Activated B cell treated with CpG ODN at 0.5 μM for 24 hours (primary cell): Measurements from ENCODE around the gene BASP1. TPM values are rescaled to one million over a fixed set of nuclear protein-coding genes. Genes with fewer than 3 reads are reported as not detected.

Source experiments
- ATAC-seq: fragments of 200-7000 bp; cut with Tn5 transposase; one replicate; pipeline ENCODE4 v1.10.0; 2021; ENCODE audit warnings: low read depth, mild to moderate bottlenecking, moderate library complexity
- CTCF ChIA-PET: fragments of 350-600 bp; sonication (Branson Sonifier 250); formaldehyde crosslinking; loops from one replicate; lab custom pipeline; 2021; ENCODE audit warnings: antibody characterized with exemption; lab: Charles Lee
- POLR2A ChIA-PET: fragments of 350-600 bp; sonication (Branson Sonifier 250); formaldehyde crosslinking; loops from one replicate; lab custom pipeline; 2021; ENCODE audit warnings: antibody characterized with exemption; lab: Charles Lee
- DNase-seq: peaks from one replicate; pipeline ENCODE4 v3.0.0; 2022
- H3K27ac Mint-ChIP-seq: one replicate; pipeline ENCODE4 v1.8.0; 2020; ENCODE audit warnings: mixed read lengths
- H3K27me3 Mint-ChIP-seq: one replicate; pipeline ENCODE4 v1.8.0; 2021; ENCODE audit warnings: mixed read lengths
- H3K36me3 Mint-ChIP-seq: one replicate; pipeline ENCODE4 v1.8.0; 2021; ENCODE audit warnings: low read depth, mixed read lengths
- H3K4me1 Mint-ChIP-seq: one replicate; pipeline ENCODE4 v1.8.0; 2021; ENCODE audit warnings: mixed read lengths
- H3K4me3 Mint-ChIP-seq: one replicate; pipeline ENCODE4 v1.8.0; 2020; ENCODE audit warnings: mild to moderate bottlenecking, mixed read lengths
- H3K9me3 Mint-ChIP-seq: one replicate; pipeline ENCODE4 v1.8.0; 2020; ENCODE audit warnings: mixed read lengths
- intact Hi-C: fragments of 100-400 bp; cut with micrococcal nuclease; formaldehyde crosslinking; loops from one replicate; pipeline ENCODE4 v1.15.1; 2024
- total RNA-seq: library from RNA; stranded (reverse); gene quantifications from 2 replicates; pipeline ENCODE4 v1.2.3, GENCODE V29; 2022
- TF ChIP-seq, protein P1 (sequence below): fragments of 200-600 bp; IDR thresholded peaks from one replicate; pipeline ENCODE4 v1.8.0; 2022; ENCODE audit warnings: antibody characterized with exemption, mild to moderate bottlenecking

The BASP1 gene
- total RNA-seq, 1 donor from 2014 or later = 316 TPM

DNA sequence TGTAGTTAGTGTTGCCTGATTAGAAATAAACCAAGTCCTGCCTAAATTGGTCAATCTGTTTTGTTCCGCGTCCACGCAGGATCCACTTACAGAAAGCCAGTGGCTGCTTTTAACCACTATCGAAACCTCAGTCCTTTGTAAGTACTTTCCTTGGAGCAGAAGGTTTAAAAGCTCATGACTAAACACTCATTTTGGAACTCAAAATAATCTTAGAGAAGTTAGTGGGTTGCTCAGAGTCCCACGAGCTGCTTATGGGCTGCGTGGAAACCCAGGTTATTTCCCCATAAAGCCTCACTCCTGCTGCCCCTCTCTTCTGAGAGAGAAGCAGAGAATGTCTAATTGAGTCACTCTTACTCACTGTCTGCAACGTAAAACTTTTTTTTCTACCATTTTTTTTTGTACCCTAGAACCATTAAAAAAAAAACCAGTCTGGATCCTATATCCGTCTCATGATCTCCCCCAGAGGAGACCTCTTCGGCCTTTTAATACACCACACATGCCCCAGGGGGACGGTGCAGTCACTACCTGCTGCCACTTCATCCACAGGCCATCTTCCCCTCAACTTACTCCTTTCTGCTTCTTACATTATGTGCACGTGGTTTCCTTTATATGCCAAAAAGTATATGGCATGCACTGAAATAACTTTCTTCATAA is 7.6 kb downstream of the BASP1 start:
- ChIA-PET CTCF (interaction anchor here (1.5 to 2.3 kb wide), 2 partner anchors 9 to 33 kb away, joined by 5 to 13 read pairs; no protein-coding TSS in a partner anchor), POLR2A (interaction anchor here (0.7 to 5.9 kb wide), 17 partner anchors 9 to 447 kb away, joined by 3 to 77 read pairs (median 5); partner anchors contain the start of genes BASP1 and MYO10)
- H3K4me1 Mint-ChIP-seq = peaks cover 96% of the 10 kb centered on the region
- intact Hi-C loops = loop anchor here (1.0 to 2.0 kb wide), 6 partner anchors 8 to 57 kb away; partner anchors contain the start of gene BASP1
- no peaks in the 10 kb centered on the region for H3K9me3 Mint-ChIP-seq
- H3K27ac Mint-ChIP-seq = peak overlapping the region; percentile 90
- peaks cover 67% of the 10 kb centered on the region for H3K36me3 Mint-ChIP-seq
- no peak for DNase-seq
- TF ChIP-seq, protein P1, sequence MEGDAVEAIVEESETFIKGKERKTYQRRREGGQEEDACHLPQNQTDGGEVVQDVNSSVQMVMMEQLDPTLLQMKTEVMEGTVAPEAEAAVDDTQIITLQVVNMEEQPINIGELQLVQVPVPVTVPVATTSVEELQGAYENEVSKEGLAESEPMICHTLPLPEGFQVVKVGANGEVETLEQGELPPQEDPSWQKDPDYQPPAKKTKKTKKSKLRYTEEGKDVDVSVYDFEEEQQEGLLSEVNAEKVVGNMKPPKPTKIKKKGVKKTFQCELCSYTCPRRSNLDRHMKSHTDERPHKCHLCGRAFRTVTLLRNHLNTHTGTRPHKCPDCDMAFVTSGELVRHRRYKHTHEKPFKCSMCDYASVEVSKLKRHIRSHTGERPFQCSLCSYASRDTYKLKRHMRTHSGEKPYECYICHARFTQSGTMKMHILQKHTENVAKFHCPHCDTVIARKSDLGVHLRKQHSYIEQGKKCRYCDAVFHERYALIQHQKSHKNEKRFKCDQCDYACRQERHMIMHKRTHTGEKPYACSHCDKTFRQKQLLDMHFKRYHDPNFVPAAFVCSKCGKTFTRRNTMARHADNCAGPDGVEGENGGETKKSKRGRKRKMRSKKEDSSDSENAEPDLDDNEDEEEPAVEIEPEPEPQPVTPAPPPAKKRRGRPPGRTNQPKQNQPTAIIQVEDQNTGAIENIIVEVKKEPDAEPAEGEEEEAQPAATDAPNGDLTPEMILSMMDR = no peak
- no peaks in the 10 kb centered on the region for H3K27me3 Mint-ChIP-seq
- ATAC-seq = peak; percentile 85
- H3K4me3 Mint-ChIP-seq = peak overlapping the region; percentile 73

GRCh38 chr5:17225520-17225919 is 8.1 kb downstream of the BASP1 start:
- ChIA-PET CTCF (interaction anchor here (1.5 to 2.3 kb wide), 2 partner anchors 9 to 32 kb away, joined by 5 to 13 read pairs; no protein-coding TSS in a partner anchor), POLR2A (interaction anchor here (0.7 to 5.9 kb wide), 14 partner anchors 7 to 130 kb away, joined by 3 to 77 read pairs (median 8); partner anchors contain the start of gene BASP1)
- ATAC-seq = no peak
- no peak for DNase-seq
- H3K27me3 Mint-ChIP-seq = no peaks in the 10 kb centered on the region
- peaks cover 95% of the 10 kb centered on the region for H3K4me1 Mint-ChIP-seq
- peaks cover 66% of the 10 kb centered on the region for H3K36me3 Mint-ChIP-seq
- TF ChIP-seq, protein P1 = no peak
- intact Hi-C loops = loop anchor here (1.0 to 2.0 kb wide), 6 partner anchors 8 to 57 kb away; partner anchors contain the start of gene BASP1
- no peaks in the 10 kb centered on the region for H3K9me3 Mint-ChIP-seq
- peak overlapping the region; percentile 73 for H3K4me3 Mint-ChIP-seq
- H3K27ac Mint-ChIP-seq = peak overlapping the region; percentile 90

DNA sequence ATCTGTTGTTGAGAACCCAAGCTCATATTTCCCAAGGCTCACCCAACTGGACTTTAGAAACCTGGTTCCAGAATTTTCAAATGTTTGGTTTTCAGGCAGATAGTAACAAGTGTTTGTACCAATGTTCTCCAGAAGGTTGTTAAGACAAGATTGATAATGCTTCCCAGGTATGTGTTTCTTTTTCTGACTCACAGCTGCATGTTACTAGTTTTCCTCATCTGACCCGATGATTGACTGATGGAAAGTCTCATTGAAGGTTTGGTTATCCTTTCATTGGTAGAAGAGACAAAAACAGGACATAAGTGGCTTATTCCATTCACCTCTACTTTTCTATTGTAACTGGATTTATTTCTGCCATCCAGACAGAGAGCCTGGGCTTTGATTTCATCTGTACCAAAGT is 10.4 kb downstream of the BASP1 start:
- ATAC-seq (no peak), DNase-seq (no peak)
- H3K36me3 Mint-ChIP-seq = peaks cover 72% of the 10 kb centered on the region
- POLR2A ChIA-PET = interaction anchor here (0.6 to 5.9 kb wide), 3 partner anchors 28 to 52 kb away, joined by 5 to 77 read pairs (median 7); no protein-coding TSS in a partner anchor
- peak overlapping the region; percentile 63 for H3K4me3 Mint-ChIP-seq
- CTCF ChIA-PET = interaction anchor here (0.9 kb wide), 1 partner anchor 30 kb away, joined by 3 read pairs; no protein-coding TSS in a partner anchor
- TF ChIP-seq, protein P1 = no peak
- H3K9me3 Mint-ChIP-seq = no peaks in the 10 kb centered on the region
- intact Hi-C loops = no loop called here
- H3K27me3 Mint-ChIP-seq = no peaks in the 10 kb centered on the region
- H3K27ac Mint-ChIP-seq = peak overlapping the region; percentile 92
- H3K4me1 Mint-ChIP-seq = peaks cover 93% of the 10 kb centered on the region

DNA sequence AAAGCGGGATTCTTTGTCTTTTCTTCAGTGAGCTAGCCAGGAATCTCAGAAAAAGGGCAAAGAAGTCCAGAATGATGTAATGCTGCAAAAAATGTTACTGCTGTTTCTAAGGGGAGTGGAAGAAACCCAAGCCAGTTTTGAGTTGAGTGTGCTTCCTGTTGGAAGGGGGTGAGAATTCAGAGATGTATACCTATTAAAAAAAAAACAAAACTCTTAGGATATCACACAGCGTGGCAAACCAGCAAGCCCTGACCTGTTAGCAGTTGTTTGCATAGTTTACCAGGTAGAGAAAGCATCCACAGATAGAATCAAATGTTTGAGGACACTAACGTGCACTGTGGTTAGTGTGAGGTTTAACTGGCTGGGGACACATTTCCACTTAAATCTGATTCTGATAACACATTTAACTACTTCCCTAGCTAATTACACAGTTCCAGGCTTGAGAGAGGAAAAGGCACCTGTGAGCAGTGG is 11.4 kb downstream of the BASP1 start:
- peak overlapping the region; percentile 92 for H3K27ac Mint-ChIP-seq
- H3K4me1 Mint-ChIP-seq = peaks cover 92% of the 10 kb centered on the region
- intact Hi-C loops = loop anchor here (1.0 kb wide), 1 partner anchor 53 kb away; no protein-coding TSS in a partner anchor
- no peaks in the 10 kb centered on the region for H3K27me3 Mint-ChIP-seq
- ATAC-seq (peak; percentile 13), DNase-seq (no peak)
- TF ChIP-seq, protein P1 = no peak
- peak overlapping the region; percentile 63 for H3K4me3 Mint-ChIP-seq
- H3K9me3 Mint-ChIP-seq = no peaks in the 10 kb centered on the region
- peaks cover 72% of the 10 kb centered on the region for H3K36me3 Mint-ChIP-seq
- CTCF ChIA-PET = no interaction called here
- POLR2A ChIA-PET = interaction anchor here (0.6 to 2.3 kb wide), 4 partner anchors 12 to 51 kb away, joined by 4 to 7 read pairs (median 5); partner anchors contain the start of gene BASP1
